NCI-H1092 (cell line): Measurements from ENCODE around the gene SDC3.
"Not testable (repeated sequence)": the region's sequence is repeated elsewhere in the genome, so short reads cannot be mapped to it uniquely, and the experiment has no call there.

ENCODE experiments used
- DNase-seq: peaks from one replicate; lab custom pipeline; 2025; lab: John Stamatoyannopoulos, UW

SDC3 gene, protein sequence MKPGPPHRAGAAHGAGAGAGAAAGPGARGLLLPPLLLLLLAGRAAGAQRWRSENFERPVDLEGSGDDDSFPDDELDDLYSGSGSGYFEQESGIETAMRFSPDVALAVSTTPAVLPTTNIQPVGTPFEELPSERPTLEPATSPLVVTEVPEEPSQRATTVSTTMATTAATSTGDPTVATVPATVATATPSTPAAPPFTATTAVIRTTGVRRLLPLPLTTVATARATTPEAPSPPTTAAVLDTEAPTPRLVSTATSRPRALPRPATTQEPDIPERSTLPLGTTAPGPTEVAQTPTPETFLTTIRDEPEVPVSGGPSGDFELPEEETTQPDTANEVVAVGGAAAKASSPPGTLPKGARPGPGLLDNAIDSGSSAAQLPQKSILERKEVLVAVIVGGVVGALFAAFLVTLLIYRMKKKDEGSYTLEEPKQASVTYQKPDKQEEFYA

DNA sequence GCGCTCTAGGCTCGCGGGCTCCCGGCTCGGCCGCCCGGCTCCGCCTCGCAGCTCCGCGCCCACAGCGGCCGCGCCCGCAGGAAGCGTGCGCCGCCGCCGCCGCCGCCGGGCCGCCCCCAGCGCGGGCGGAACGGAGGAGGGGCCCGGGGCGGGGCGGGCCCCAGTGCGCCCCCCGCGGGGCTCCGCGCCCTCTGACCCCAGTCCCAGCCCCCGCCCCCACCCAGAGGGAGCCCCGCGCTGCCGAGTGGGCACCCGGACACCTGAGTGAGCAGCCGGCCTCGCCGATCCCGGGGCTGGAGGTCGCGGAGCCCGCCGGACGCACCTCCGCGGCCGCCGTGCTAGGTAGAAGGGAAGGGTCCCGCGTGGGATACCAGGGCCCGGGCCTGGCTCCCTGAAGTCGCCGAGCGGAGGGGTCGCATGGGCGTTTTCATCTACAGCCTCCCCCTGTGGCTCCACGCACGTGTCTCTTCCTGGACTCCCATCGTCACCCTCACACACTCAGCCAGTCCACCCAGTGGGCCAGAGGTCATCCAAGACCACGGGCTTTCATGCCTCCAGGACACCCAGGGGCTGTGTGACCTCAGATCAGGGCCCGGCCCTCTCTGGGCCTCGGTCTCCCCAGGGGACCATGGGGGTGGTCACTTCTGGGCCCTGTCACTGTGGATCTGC is at the start of gene SDC3:
TSS of gene SDC3 (minus strand) at position 63 of the 669 bp plus-strand sequence. CDS start 172 bp downstream, outside the sequence.
- no peak for DNase-seq

DNA sequence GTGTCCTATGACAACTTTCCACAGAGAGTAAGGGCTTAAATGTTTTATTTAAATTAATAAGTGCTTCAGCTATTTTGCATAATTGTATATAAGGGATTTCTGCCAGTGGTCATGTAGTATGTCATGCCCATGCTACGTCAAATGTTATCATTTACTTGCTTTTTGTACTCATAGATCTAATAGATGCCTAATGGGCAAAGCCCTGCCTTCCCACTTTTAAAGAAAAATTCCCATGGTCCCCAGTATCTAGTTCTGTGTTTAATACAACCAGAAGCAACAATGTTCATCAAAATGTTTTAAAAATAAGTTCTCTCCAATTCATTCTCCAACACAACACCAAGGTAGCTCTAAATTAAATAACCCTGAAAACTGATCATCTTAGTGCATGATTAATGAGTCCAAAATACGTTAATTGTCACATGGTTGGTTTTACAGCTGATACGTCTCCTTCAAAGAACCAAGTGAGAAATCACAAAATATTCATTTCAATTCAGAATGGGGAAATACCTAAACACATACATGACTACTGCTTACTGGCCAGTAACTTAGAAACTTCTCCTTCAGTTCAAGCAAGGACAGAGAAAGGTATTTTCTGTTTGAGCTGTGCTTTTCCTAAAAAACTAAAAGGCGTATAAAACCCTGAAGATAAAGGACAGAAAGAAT is 49.1 kb upstream of the SDC3 start:
- DNase-seq = no peak

DNA sequence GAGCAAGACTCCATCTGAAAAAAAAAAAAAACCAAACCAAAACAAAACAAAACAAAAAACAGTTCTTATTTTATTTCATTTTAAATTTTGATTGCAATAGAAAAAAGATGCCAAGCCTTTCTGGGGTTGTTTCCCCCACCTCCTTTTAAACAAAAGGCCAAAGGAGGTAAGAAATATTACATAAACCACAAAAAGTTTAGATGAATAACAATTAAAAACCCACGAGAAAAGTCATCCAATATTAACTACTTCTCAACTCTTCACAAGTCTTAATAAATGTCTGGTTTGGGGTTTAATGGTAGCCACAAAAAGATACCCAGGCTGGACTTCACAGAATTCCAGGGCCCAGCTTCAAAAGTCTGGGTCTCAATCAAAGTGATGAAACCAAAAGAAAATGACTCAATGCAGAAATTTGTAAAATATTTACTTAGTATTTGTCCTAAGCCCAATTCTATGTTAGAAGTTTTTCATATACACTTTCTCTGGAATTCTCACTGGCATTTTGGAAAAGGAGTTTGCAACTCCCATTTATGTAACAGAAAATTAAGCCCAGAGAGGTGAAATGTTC is 47.0 kb upstream of the SDC3 start:
- no peak for DNase-seq

DNA sequence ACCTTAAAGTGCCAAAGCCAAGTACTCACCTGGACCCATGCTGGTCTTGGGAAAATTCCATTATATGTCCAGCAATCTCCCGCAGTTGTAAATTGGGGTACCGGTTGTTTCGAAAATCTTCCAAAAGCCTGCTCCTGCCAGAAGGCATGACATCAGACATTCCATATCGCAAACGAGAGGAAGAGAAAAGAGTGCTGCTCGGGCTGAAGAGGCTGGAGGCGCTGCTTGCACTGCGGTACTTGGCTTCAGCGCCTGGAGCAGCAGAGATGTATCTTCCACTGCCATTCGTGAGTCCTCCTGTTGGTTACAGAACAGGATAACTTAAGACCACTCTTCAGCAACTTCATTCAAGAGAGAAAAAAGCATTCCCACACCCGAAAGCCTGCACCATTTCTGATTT is 45.1 kb upstream of the SDC3 start:
- DNase-seq = no peak

DNA sequence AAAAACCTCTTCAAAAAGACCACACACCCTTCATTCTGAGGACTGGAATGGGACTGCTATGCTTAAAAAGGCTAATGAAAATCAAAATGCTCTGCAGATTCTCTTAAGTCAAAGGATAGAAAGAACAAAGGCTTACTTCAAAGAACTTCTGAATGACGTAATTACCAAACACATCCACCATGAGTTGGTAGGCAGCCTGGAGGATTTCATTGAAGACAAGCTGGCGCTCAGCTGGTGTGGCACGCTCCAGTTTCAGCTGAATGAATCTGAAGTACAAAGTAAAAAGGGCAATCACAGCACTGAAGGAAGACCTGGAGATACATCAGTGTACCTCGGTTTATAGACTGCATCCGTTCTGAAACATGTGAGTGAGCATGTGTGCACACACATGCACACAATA is 43.5 kb upstream of the SDC3 start:
- no peak for DNase-seq

DNA sequence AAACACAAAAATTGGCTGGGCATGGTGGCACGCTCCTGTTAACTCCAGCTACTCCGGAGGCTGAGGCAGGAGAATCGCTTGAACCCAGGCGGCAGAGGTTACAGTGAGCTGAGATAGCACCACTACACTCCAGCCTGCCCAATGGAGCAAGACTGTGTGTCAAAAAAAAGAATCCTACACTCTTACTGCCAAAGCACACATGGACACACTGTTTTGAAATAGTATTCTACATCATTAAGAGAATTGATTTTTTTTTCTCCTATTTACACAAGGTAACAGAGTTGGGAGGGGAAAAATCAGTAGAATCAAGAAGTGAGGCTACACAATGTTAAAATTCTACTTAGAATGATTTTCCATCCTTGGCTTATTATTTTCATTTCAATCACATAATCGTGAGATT is 42.1 kb upstream of the SDC3 start:
- no peak for DNase-seq

DNA sequence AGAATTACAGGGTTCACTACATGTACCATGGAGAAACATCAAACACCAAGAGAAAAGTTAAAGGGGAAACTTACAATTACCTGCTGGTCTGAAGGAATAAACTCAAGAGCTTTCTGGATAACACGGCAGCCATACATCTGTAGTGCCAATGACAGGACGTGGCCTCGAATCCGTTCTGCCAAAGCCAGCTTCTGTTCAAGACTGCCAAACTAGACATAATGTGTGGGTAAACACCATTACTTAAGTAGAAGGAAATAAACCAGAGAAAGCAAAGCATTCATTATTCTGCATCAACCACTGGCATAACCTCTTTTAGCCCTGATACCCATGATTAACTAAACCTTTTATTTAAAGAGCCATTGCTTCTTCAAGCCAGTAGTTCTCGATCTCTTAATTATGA is 41.5 kb upstream of the SDC3 start:
- DNase-seq = no peak

DNA sequence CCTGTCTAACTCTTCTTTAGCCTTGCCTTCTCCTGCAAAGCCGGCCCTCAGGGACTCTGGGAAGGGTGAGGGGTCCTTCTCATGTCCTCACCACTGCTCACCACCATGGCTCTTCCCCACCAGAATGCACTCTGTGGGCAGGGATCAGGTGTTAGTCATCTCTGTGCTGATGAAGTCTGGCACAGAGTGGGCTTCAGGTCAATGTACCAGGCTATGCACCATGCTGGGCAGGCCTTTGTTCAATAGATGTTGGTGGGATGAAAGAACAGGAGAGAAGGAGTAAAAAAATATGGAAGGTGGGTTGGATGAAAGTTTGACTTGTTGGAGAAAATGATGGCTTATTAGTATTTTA is 40.9 kb upstream of the SDC3 start:
- DNase-seq = not testable (repeated sequence)

DNA sequence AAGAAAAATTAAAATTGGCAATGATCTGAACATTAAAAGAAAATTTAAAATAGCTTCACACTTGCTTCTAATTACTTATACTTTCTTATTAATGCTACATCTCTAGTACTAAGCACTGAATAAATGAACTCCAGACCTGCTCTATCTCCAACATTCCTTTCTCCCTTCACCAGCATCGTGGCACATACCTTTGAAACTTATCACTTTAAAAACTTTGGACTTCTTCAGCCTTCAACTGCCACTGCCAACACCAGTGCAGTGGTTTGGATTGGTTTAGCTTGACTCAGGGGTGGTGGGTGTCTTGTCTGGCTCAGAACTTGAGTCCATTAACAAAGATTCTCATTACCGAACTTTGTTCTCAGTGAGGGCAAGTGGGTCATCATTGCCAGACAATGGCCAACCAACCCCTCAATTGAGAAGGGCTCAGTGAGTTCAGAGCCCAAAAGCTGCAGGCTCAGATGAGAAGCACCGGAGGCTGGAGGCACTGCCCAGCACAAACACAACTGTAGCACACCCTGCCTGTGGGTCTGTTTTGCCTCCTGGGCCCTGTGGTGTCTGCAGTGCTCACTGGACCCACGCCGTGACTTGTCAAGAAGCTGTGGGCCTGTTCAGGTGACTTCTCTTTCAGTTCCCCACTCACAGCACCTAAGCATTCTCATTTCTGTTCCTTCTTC is 40.4 kb upstream of the SDC3 start:
- DNase-seq = not testable (repeated sequence)

DNA sequence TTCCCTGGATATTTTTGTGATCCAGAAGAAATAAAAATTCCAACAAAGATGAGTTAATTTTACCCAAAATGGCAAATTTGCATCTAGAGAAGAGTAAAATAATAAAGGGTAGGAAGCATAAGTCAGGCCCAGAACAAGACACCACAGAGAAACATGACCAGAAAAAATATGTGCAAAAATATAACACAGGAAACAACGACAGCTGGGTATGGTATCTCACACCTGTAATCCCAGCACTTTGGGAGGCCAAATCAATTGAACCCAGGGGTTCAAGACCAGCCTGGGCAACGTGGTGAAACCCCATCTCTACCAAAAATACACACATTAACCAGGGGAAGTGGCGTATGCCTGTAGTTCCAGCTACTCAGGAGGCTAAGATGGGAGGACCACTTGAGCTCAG is 39.7 kb upstream of the SDC3 start:
- no peak for DNase-seq

DNA sequence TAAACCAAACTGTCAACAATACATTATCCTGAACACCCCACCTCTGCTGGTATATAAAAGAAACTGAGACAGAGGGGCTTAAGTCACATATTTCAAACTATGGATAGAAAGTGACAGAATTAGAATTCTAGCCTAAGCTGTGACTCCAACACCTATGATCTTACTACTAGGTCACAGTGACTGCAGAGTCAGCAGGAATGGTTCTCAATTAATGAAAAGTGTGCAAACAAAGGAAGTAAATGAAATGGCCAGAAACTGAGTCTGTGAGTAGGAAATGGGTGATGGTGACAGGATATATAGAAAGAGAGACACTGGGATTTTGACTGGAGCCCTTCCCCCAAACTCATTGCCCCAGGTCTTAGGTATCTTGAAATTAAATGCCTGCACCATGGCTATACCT is 38.7 kb upstream of the SDC3 start:
- DNase-seq = no peak

DNA sequence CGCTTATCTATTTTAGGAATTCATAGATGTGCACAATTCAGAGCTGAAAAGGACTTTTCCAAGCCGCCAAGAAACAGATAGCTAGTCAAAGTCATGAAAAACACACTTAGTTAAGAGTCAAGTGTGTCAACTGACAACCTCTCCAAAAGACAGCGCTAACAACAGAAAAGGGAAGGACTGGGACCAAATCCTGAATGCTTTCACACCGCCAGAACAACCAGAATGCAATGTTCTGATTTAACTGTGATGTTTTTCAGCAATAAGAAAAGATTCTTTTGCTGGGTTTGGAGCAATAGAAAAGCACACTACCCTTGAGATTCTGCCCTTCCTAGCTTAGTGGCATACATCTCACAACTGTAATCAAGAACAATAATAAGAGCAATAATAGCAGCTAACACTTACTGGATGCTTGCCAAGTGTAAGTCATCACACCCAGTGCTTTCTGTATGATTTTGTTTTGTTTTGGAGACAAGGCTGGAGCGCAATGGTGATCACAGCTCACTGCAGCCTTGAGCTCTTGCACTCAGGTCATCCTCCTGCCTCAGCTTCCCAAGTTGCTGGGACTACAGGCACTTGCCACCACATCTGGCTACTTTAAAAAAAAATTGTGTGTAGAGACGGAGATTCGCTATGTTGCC is 33.9 kb upstream of the SDC3 start:
- no peak for DNase-seq

DNA sequence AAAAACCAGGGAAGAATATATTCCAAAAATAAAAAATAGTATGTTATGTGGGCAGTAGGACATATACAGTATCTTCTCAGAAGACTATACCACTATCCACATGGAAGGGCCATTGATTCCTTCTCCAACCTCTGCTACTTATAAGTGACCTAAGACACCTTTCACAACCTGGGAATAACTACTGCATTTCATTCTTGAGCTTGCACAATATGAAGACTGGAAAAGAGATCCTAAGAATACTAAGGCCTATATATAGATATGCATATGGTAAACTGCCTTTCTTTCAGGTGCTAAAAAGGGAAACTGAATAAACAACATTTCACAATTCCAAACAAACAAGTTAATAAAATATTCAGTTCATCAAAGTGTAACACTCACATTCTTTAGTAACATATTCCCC is 32.0 kb upstream of the SDC3 start:
- no peak for DNase-seq

DNA sequence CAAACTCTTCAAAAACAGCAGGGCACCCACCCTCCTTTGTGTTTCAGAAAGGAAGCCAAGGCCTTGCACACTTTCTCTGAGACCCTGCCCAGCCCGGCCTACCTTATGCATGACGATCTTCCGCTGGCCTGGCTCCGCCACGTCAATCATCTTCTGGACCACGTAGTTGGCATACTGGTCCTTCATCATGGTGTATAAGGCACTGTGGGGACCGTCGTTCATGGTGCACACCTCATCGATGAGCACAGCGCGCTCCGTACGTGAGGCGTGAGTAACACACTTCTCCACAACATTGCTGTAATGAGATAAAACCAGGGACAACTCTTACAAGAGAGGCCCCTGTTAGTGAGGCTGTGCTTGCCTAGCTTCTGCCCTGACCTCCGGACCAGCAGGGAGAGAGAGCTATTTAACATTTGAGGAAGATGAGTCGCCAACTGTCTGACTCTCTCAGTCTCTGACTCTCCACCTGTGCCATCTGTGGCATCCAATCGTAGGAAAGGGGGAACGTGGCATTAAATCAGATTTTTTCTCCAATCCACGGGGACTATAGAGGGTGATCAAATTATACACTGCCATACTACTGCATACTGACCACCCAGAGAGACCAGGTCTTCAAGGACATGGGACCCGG is 28.1 kb upstream of the SDC3 start:
- no peak for DNase-seq

DNA sequence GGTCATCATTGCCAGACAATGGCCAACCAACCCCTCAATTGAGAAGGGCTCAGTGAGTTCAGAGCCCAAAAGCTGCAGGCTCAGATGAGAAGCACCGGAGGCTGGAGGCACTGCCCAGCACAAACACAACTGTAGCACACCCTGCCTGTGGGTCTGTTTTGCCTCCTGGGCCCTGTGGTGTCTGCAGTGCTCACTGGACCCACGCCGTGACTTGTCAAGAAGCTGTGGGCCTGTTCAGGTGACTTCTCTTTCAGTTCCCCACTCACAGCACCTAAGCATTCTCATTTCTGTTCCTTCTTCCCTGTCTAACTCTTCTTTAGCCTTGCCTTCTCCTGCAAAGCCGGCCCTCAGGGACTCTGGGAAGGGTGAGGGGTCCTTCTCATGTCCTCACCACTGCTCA is 27.2 kb upstream of the SDC3 start:
- DNase-seq = not testable (repeated sequence)

DNA sequence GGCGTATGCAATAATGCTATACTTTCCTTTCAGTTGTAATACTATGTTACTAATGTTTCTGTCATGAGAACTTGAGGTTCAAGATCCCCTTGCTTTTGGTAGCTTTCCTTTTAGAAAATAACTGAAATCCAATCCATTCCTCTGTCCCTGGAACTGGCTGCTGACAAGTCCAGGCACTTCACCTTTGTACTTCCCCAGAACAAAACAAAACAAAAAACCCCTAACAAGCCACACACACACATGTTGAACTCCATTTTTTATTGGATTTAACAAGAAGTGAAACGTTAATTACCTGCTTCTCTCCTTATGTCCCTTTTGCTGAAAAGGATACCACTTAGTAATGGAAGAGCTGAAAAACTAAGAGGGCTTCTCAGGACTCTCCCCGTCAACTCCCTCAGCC is 26.1 kb upstream of the SDC3 start:
- DNase-seq = no peak

DNA sequence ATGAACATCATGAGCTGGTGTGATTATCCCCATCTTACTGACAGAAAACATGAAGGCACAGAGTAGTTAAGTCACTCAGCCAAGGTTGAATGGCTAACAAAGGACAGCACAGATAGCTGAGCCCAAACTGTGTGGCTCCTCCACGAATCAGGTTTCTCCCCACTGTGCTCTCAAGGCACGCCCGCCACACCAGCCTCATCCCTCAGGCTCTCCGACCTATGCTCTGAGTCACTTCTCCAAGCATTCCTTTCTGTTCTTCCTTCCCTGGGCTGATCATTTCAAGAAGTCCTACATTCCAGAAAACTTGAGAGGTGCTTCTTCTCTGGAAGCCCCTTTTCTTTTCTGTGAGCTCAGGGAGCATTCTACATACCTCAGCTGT is 25.3 kb upstream of the SDC3 start:
- no peak for DNase-seq

DNA sequence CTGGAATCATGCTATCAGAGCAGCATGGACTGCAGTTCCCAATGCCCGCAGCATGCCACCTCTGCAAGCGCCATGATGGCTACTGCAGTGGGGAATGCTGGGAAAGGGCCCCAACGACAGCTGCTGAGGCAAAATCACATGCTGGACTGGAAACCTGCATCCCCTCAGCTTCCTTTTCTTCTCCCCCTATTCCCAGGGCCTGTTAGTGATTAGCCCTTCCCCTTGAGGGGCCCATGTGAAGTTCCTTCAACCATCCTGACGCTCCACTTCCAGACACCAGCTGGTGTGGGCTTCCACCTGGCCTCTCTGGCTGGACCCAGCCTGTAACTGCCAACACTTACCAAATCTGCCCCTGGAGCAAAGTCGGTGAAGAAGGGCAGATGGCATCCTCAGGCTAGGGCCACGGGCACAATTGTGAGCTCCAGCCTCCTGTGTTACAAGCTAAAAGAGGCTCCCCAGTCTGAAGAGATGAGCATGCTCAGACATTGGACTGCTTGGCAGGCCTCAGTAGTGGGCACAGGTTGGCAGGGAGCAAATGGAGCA is 22.1 kb upstream of the SDC3 start:
- DNase-seq = no peak

DNA sequence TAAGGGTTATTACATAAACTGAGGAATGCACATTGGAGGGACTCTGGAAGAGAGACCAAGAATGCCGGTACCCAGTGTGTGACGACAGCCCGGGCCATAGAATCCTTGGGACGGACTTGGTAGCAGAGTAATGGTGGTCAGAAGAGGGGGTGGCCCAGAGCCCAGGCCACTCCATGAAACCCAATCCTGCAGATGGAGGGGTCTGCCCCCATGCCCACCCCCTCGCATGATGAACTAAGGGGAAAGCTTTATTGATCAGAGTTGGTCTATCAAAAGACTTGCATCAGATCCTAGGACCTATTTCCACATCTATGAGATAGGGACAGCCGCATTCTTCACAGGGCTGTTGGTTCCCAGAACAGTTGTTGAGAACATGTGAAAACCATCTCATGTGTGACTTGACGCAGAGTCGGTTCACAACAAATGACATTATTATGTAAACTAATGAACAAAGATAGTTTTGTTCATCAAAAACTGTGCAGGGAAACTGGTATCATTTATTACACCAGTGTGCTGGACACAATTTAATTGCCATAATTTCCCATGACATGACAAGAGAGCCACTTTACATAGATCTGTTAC is 21.5 kb upstream of the SDC3 start:
- no peak for DNase-seq

DNA sequence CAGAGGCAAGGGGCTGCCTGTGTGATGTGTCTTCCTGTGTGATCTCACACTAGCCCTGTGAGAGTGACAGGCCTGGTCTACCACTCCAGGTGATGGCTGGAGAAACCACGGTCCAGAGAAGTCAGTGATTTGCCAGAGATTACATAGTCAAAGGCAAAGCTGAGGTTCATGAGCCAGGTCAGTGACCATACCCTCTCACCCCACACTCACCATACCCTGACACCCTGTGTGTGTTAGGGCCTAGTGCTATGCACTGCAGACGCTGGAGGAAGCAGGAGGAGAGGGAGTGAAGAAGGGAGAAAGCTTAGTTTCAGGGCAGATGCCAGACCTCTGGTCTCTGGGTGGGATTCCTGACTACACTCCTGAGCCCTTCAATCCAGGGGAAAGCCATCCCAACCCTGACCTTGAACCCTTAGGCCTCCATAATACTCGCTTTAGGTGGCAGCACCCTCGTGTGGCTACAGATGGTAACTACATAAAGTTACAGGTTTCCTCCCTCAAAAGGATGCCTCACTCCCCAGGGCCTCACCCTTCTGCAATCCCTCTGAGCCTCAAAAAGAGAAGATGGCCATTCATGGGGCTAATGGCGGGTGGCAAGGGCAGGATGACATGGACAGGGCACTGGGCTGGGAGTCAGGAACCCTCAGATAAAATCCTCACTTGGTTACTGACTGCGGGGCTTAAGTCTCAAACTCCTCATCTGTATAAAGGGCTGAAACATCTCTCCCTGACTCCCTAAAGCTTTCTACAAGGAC is 20.8 kb upstream of the SDC3 start:
- DNase-seq = peak; percentile 37
